ENCODE results near the gene RGS3.

RGS3 gene

GRCh38 chr9:113542006-113542405, 78.5 kb downstream of the RGS3 start:
- Histone ChIP-seq H3K4me1 (ENCODE audit: control insufficient read depth in 2 of 2, insufficient read depth in 1 of 2, low read depth in 1 of 2, low read length in 2 of 2) (peaks cover 20 to 21% of the 10 kb centered on the region in 2 donors), H3K14ac (ENCODE audit: low read length) (no peak overlapping the region), H3K23ac (ENCODE audit: low read depth, low read length, poor library complexity) (no peak overlapping the region), H2BK12ac (ENCODE audit: low read length) (no peak overlapping the region), H3K4me2 (ENCODE audit: insufficient read depth, low read length, poor library complexity, severe bottlenecking) (no peak overlapping the region), H3K27me3 (ENCODE audit: control insufficient read depth in 3 of 3, insufficient read depth in 3 of 3, low read depth in 1 of 3, low read length in 3 of 3) (no peaks in the 10 kb centered on the region), H3K18ac (ENCODE audit: low read length) (no peak overlapping the region), H3K36me3 (replicated peaks in 1 of 2; ENCODE audit: control insufficient read depth in 2 of 2, insufficient read depth in 2 of 2, low read length in 2 of 2) (peaks cover 0 to 3% of the 10 kb centered on the region in 2 donors), H2AFZ (ENCODE audit: low read length) (no peak overlapping the region), H3K79me1 (ENCODE audit: low read depth, low read length) (no peaks in the 10 kb centered on the region), H3K9me3 (replicated peaks in 1 of 2; ENCODE audit: control insufficient read depth in 2 of 2, insufficient read depth in 1 of 2, low read depth in 1 of 2, low read length in 2 of 2) (no peaks in the 10 kb centered on the region), H4K91ac (ENCODE audit: low read depth, low read length, poor library complexity) (no peak overlapping the region), H4K8ac (ENCODE audit: low read depth, low read length) (no peak overlapping the region), H3K4me3 (ENCODE audit: low read length in 2 of 2) (no peak overlapping the region), H3K9ac (ENCODE audit: low read depth, low read length, poor library complexity) (no peak overlapping the region), H2BK120ac (ENCODE audit: low read depth, low read length) (no peak overlapping the region), H3K4ac (ENCODE audit: low read length) (no peak overlapping the region), H2BK5ac (ENCODE audit: low read length) (no peak overlapping the region), H2BK15ac (ENCODE audit: low read length) (no peak overlapping the region), H3K27ac (replicated peaks; ENCODE audit: low read length) (no peak overlapping the region), H2AK5ac (ENCODE audit: low read depth, low read length) (no peak overlapping the region)
- WGBS, 2 donors (ENCODE audit: extremely low coverage in 2 of 2, insufficient read length in 2 of 2, insufficient replicate concordance in 1 of 2): no CpG with 5 or more reads among the region's 7 CpGs
- no peak for DNase-seq (ENCODE audit: low spot score)

GRCh38 chr9:113542741-113543140, 79.2 kb downstream of the RGS3 start:
- Histone ChIP-seq H3K36me3 (replicated peaks in 1 of 2; ENCODE audit: control insufficient read depth in 2 of 2, insufficient read depth in 2 of 2, low read length in 2 of 2) (peaks cover 0 to 3% of the 10 kb centered on the region in 2 donors), H2AK5ac (ENCODE audit: low read depth, low read length) (peak overlapping the region; percentile 21), H3K27me3 (ENCODE audit: control insufficient read depth in 3 of 3, insufficient read depth in 3 of 3, low read depth in 1 of 3, low read length in 3 of 3) (no peaks in the 10 kb centered on the region), H2BK12ac (ENCODE audit: low read length) (no peak overlapping the region), H3K23ac (ENCODE audit: low read depth, low read length, poor library complexity) (no peak overlapping the region), H3K9ac (ENCODE audit: low read depth, low read length, poor library complexity) (peak overlapping the region; percentile 45), H2BK15ac (ENCODE audit: low read length) (no peak overlapping the region), H3K79me1 (ENCODE audit: low read depth, low read length) (no peaks in the 10 kb centered on the region), H3K4me3 (ENCODE audit: low read length in 2 of 2) (no peak overlapping the region), H2BK5ac (ENCODE audit: low read length) (no peak overlapping the region), H2AFZ (ENCODE audit: low read length) (no peak overlapping the region), H3K4ac (ENCODE audit: low read length) (no peak overlapping the region), H3K4me2 (ENCODE audit: insufficient read depth, low read length, poor library complexity, severe bottlenecking) (no peak overlapping the region), H4K91ac (ENCODE audit: low read depth, low read length, poor library complexity) (no peak overlapping the region), H3K14ac (ENCODE audit: low read length) (no peak overlapping the region), H2BK120ac (ENCODE audit: low read depth, low read length) (no peak overlapping the region), H3K9me3 (replicated peaks in 1 of 2; ENCODE audit: control insufficient read depth in 2 of 2, insufficient read depth in 1 of 2, low read depth in 1 of 2, low read length in 2 of 2) (no peaks in the 10 kb centered on the region), H3K27ac (replicated peaks; ENCODE audit: low read length) (no peak overlapping the region), H3K4me1 (ENCODE audit: control insufficient read depth in 2 of 2, insufficient read depth in 1 of 2, low read depth in 1 of 2, low read length in 2 of 2) (peaks cover 20 to 21% of the 10 kb centered on the region in 2 donors), H4K8ac (ENCODE audit: low read depth, low read length) (no peak overlapping the region), H3K18ac (ENCODE audit: low read length) (no peak overlapping the region)
- WGBS, 2 donors (ENCODE audit: extremely low coverage in 2 of 2, insufficient read length in 2 of 2, insufficient replicate concordance in 1 of 2): no CpG with 5 or more reads among the region's 5 CpGs
- DNase-seq (ENCODE audit: low spot score): no peak

- Histone ChIP-seq H3K9me3 (replicated peaks in 1 of 2; ENCODE audit: control insufficient read depth in 2 of 2, insufficient read depth in 1 of 2, low read depth in 1 of 2, low read length in 2 of 2) (no peaks in the 10 kb centered on the region), H3K27ac (replicated peaks; ENCODE audit: low read length) (no peak overlapping the region), H2AFZ (ENCODE audit: low read length) (peak overlapping the region; percentile 11), H2BK15ac (ENCODE audit: low read length) (no peak overlapping the region), H3K23ac (ENCODE audit: low read depth, low read length, poor library complexity) (no peak overlapping the region), H3K18ac (ENCODE audit: low read length) (peak overlapping the region; percentile 58), H3K4me2 (ENCODE audit: insufficient read depth, low read length, poor library complexity, severe bottlenecking) (no peak overlapping the region), H4K8ac (ENCODE audit: low read depth, low read length) (no peak overlapping the region), H3K36me3 (replicated peaks in 1 of 2; ENCODE audit: control insufficient read depth in 2 of 2, insufficient read depth in 2 of 2, low read length in 2 of 2) (peaks cover 0 to 3% of the 10 kb centered on the region in 2 donors), H3K4ac (ENCODE audit: low read length) (peak overlapping the region; percentile 14), H3K4me1 (ENCODE audit: control insufficient read depth in 2 of 2, insufficient read depth in 1 of 2, low read depth in 1 of 2, low read length in 2 of 2) (peaks cover 24 to 26% of the 10 kb centered on the region in 2 donors), H3K79me1 (ENCODE audit: low read depth, low read length) (no peaks in the 10 kb centered on the region), H3K4me3 (ENCODE audit: low read length in 2 of 2) (no peak overlapping the region), H3K14ac (ENCODE audit: low read length) (no peak overlapping the region), H2BK12ac (ENCODE audit: low read length) (peak overlapping the region; percentile 9), H4K91ac (ENCODE audit: low read depth, low read length, poor library complexity) (no peak overlapping the region), H2AK5ac (ENCODE audit: low read depth, low read length) (peak overlapping the region; percentile 38), H3K9ac (ENCODE audit: low read depth, low read length, poor library complexity) (no peak overlapping the region), H2BK120ac (ENCODE audit: low read depth, low read length) (no peak overlapping the region), H2BK5ac (ENCODE audit: low read length) (no peak overlapping the region), H3K27me3 (ENCODE audit: control insufficient read depth in 3 of 3, insufficient read depth in 3 of 3, low read depth in 1 of 3, low read length in 3 of 3) (no peaks in the 10 kb centered on the region)
- no CpG with 5 or more reads among the region's 10 CpGs for WGBS, 2 donors (ENCODE audit: extremely low coverage in 2 of 2, insufficient read length in 2 of 2, insufficient replicate concordance in 1 of 2)
- DNase-seq (ENCODE audit: low spot score): no peak
These were observed 79.9 kb downstream of the RGS3 start for GRCh38 chr9:113543296-113543981.

GRCh38 chr9:113543982-113544303, 80.4 kb downstream of the RGS3 start:
- peak overlapping the region; percentile 11 for H2AFZ ChIP-seq (ENCODE audit: low read length)
- H3K23ac ChIP-seq (ENCODE audit: low read depth, low read length, poor library complexity): no peak overlapping the region
- H4K8ac ChIP-seq (ENCODE audit: low read depth, low read length): no peak overlapping the region
- H2BK5ac ChIP-seq (ENCODE audit: low read length): no peak overlapping the region
- WGBS, 2 donors (ENCODE audit: extremely low coverage in 2 of 2, insufficient read length in 2 of 2, insufficient replicate concordance in 1 of 2): no CpG with 5 or more reads among the region's 3 CpGs
- DNase-seq (ENCODE audit: low spot score): no peak
- H3K4ac ChIP-seq (ENCODE audit: low read length): no peak overlapping the region
- H2AK5ac ChIP-seq (ENCODE audit: low read depth, low read length): no peak overlapping the region
- H2BK15ac ChIP-seq (ENCODE audit: low read length): no peak overlapping the region
- H3K27me3 ChIP-seq (ENCODE audit: control insufficient read depth in 3 of 3, insufficient read depth in 3 of 3, low read depth in 1 of 3, low read length in 3 of 3): no peaks in the 10 kb centered on the region
- no peak overlapping the region for H3K4me3 ChIP-seq (ENCODE audit: low read length in 2 of 2)
- peak overlapping the region; percentile 9 for H2BK12ac ChIP-seq (ENCODE audit: low read length)
- peaks cover 27 to 31% of the 10 kb centered on the region in 2 donors for H3K4me1 ChIP-seq (ENCODE audit: control insufficient read depth in 2 of 2, insufficient read depth in 1 of 2, low read depth in 1 of 2, low read length in 2 of 2)
- H3K9ac ChIP-seq (ENCODE audit: low read depth, low read length, poor library complexity): no peak overlapping the region
- H3K9me3 ChIP-seq (replicated peaks in 1 of 2; ENCODE audit: control insufficient read depth in 2 of 2, insufficient read depth in 1 of 2, low read depth in 1 of 2, low read length in 2 of 2): no peaks in the 10 kb centered on the region
- H4K91ac ChIP-seq (ENCODE audit: low read depth, low read length, poor library complexity): no peak overlapping the region
- peaks cover 0 to 3% of the 10 kb centered on the region in 2 donors for H3K36me3 ChIP-seq (replicated peaks in 1 of 2; ENCODE audit: control insufficient read depth in 2 of 2, insufficient read depth in 2 of 2, low read length in 2 of 2)
- no peak overlapping the region for H3K18ac ChIP-seq (ENCODE audit: low read length)
- no peak overlapping the region for H3K27ac ChIP-seq (replicated peaks; ENCODE audit: low read length)
- no peak overlapping the region for H2BK120ac ChIP-seq (ENCODE audit: low read depth, low read length)
- H3K79me1 ChIP-seq (ENCODE audit: low read depth, low read length): no peaks in the 10 kb centered on the region
- no peak overlapping the region for H3K4me2 ChIP-seq (ENCODE audit: insufficient read depth, low read length, poor library complexity, severe bottlenecking)
- H3K14ac ChIP-seq (ENCODE audit: low read length): no peak overlapping the region
